Activated CD4-positive, alpha-beta T cell treated with anti-CD3 and anti-CD28 coated beads, Interleukin-2, amount 50 U/mL, for 4 hours (primary cell): Measurements from ENCODE around the gene ACTL6B.

ENCODE experiments used
- DNase-seq, 2 experiments: peaks; one replicate each; pipeline ENCODE4 v3.0.0-alpha.2; 2020

The ACTL6B gene

DNA sequence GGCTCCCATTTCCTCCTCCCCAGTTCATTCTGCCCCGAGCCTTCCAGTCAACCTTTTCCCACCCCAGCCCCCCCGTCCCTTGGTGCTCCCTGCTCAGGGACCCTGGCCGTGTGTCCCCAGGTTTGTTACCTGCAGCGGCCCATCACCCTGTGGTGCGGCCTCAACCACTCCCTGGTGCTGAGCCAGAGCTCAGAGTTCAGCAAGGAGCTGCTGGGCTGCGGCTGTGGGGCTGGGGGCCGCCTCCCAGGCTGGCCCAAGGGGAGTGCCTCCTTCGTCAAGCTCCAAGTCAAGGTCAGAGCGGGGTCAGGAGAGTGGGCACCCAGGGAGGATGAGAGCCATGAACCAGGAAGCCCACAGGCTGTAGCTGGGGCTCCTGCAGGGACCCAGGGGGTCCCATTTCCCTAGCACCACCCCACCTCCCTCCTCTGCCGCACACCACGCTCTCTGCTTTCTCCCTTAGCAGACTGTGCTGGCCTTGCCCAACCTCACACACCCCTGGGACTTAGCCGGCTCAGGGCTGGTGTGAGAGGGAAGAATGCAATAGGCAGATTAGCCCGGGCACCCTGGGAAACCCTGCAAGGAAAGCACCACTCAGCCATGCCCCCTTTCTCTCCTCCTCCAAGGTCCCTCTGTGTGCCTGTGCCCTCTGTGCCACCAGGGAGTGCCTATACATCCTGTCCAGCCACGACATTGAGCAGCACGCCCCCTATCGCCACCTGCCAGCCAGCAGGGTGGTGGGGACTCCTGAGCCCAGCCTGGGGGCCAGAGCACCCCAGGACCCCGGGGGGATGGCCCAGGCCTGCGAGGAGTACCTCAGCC lies 56.1 kb downstream of the ACTL6B start:
- no peak for DNase-seq

- no peak for DNase-seq
Observed at GRCh38 chr7:100598425-100598824, 57.8 kb downstream of the ACTL6B start.

DNA sequence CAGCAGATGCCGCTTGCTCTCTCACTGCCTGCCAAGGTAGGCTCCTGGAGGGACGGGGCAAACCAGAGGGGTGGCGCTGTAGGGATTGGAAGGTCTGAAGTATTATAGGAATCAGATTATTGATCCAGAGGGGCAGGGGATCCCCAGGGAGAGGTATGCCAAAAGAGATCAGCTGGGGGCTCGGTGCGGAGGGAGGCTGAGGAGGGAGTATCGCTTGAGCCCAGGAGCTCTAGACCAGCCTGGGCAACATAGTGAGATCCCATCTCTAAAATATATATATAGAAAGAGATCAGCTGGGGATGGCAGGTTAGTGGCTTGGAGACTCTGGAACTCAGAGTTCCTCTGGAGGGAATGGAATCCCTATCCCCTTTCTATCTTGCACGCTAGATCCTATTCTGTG lies 61.1 kb downstream of the ACTL6B start:
- DNase-seq, result no peak
